Heart left ventricle (tissue), 16 donors: ENCODE results near the gene DCAF17. TPM values are rescaled to one million over a fixed set of nuclear protein-coding genes. Genes with fewer than 3 reads are reported as not detected.

Experiments
- ATAC-seq, 4 donors: fragments of 200-7000 bp; cut with Tn5 transposase; one replicate each; pipeline ENCODE4 v1.9.1; 2020 to 2022; ENCODE audit warnings: moderate library complexity in 4 of 4, mild to moderate bottlenecking in 3 of 4, moderate number of reproducible peaks in 1 of 4
- DNase-seq, 5 donors: peaks; one replicate each; pipeline ENCODE4 v3.0.0-alpha.2; 2020
- H3K27ac ChIP-seq, 12 donors: fragments of 200-600 bp; sonication (generic) in 4 of 12; one replicate each; pipeline versions ENCODE4 v1.5.0 to v1.8.0; 2016 to 2022; ENCODE audit warnings: mild to moderate bottlenecking in 2 of 12
- H3K27me3 ChIP-seq, 9 donors: fragments of 200-600 bp; sonication (generic) in 2 of 9; one replicate each; pipeline versions ENCODE4 v1.5.1 to v1.8.0; 2016 to 2022; ENCODE audit warnings: mild to moderate bottlenecking in 3 of 9
- H3K36me3 ChIP-seq, 9 donors: fragments of 200-600 bp; sonication (generic) in 2 of 9; one replicate each; pipeline versions ENCODE4 v1.5.0 to v1.8.0; 2018 to 2022; ENCODE audit warnings: mild to moderate bottlenecking in 2 of 9
- H3K4me1 ChIP-seq, 12 donors: fragments of 200-600 bp; sonication (generic) in 4 of 12; one replicate each; pipeline versions ENCODE4 v1.5.0 to v1.8.0; 2016 to 2022; ENCODE audit warnings: mild to moderate bottlenecking in 3 of 12
- H3K4me3 ChIP-seq, 12 donors: fragments of 200-600 bp; sonication (generic) in 4 of 12; one replicate each; pipeline versions ENCODE4 v1.5.0 to v1.8.0; 2017 to 2022; ENCODE audit warnings: mild to moderate bottlenecking in 9 of 12, moderate library complexity in 4 of 12
- H3K9me3 ChIP-seq, 12 donors: fragments of 200-600 bp; sonication (generic) in 4 of 12; one replicate each; pipeline versions ENCODE4 v1.5.0 to v1.8.0; 2016 to 2022; ENCODE audit warnings: mild to moderate bottlenecking in 1 of 12
- CTCF ChIP-seq, 12 donors: fragments of 200-600 bp; sonication (generic) in 4 of 12; IDR thresholded peaks; one replicate each; pipeline versions ENCODE4 v1.5.0 to v1.8.0; 2018 to 2022; ENCODE audit warnings: antibody characterized with exemption in 12 of 12, mild to moderate bottlenecking in 5 of 12
- POLR2A ChIP-seq, 2 donors: fragments of 450-650 bp; IDR thresholded peaks; one replicate each; pipeline ENCODE4 v1.6.1; 2017; ENCODE audit warnings: antibody characterized with exemption in 2 of 2, mild to moderate bottlenecking in 2 of 2, moderate library complexity in 2 of 2
- WGBS, 4 donors: extraction: QIAGEN DNeasy Blood & Tissue Kit in 2 of 4; methylation state at CpG; one replicate each; pipeline versions ENCODE4 v1.1.5 to v1.1.7; 2013 to 2018; 5-methylcytosine and 5-hydroxymethylcytosine counted together
- intact Hi-C, 10 donors: fragments of 100-400 bp; cut with DNase I; formaldehyde crosslinking; loops; one replicate each; pipeline versions ENCODE4 v1.11.1 to v1.14.2; 2022
- polyA plus RNA-seq, 2 donors: library from polyadenylated mRNA; stranded (reverse); fragments of 200-250 nt; gene quantifications; one replicate each; pipeline ENCODE4 v1.2.3, GENCODE V29; 2013
- total RNA-seq, 9 donors: library from RNA; depleted of rRNA in 2 of 9; stranded (reverse); fragments of >200 nt in 2 of 9; fragmentation: NEBNext Ultra II Directional in 3 of 9; extraction: Animal tissue kit (Norgen Biotek cat#: 25700) in 3 of 9; gene quantifications; one replicate each; pipeline versions ENCODE4 v1.1.0 to v1.2.4, GENCODE V29; 2016 to 2023
- donor health status: ischemic (EF 13 %, LVEDD 7.1; RV severe dilation, severe dysfunction).
- donor health status: healthy with polysubstance abuse.
- donor health status: DM: no; HTN: yes; CAD: no.
- donor health status: DM: no; HTN: no; CAD: no.
- donor health status: ischemic (EF 25% LVEDD 6.9; RV normal size, moderate dysfunction).
- donor health status: ischemic (EF 25% LVEDD 5.7; RV mildly dilated, moderate dysfunction).
- donor health status: healthy.
- donor health status: DM: yes; HTN: yes; CAD: no.
- donor health status: ischemic (EF 35%, LVEDD 5.7; RV mildly dilated, moderate dysfunction).
- donor health status: nonischemic (EF 11% LVEDD 7.7; RV severe dilation, severe dysfunction).
- donor health status: DM: yes; HTN: yes; CAD: no.
- donor health status: PGD.
- donor health status: ischemic (EF 29% LVEDD 5.4; RV normal size, mild dysfunction).
- donor health status: nonischemic (EF 23%, LVEDD 6.1; RV moderate dilation, normal function).

Gene DCAF17
- total and polyA plus RNA-seq, 11 donors: 2.2 to 16.7 (median 7.6) TPM

GRCh38 chr2:171533331-171533730 lies 99.3 kb downstream of the DCAF17 start:
- H3K9me3 ChIP-seq: peaks cover 0 to 4% (median 0%) of the 10 kb centered on the region in 12 donors
- H3K4me3 ChIP-seq: no peak overlapping the region
- H3K27ac ChIP-seq: no peak overlapping the region
- WGBS, 4 donors: 91 to 100% (median 100%) methylated on average over 1 of the region's 1 CpG
- peaks cover 0 to 8% (median 0%) of the 10 kb centered on the region in 9 donors for H3K36me3 ChIP-seq
- intact Hi-C loops: no loop called here
- TF ChIP-seq CTCF (IDR thresholded peaks at IDR 0.05) (no peak), POLR2A (IDR thresholded peaks at IDR 0.05) (no peak)
- H3K27me3 ChIP-seq: no peaks in the 10 kb centered on the region
- H3K4me1 ChIP-seq: peaks cover 0 to 34% (median 11%) of the 10 kb centered on the region in 12 donors
- no peak for DNase-seq
- ATAC-seq: no peak

Other genes with a start within 250 kb of the DCAF17 start
- 10 to 100 TPM in 5 of 9 donors, 1 to 10 TPM in 4; 7.4 to 18.5 (median 11.2) TPM for gene METTL8, start 236 bp upstream of the DCAF17 start, total RNA-seq
- gene METTL8, start 236 bp upstream of the DCAF17 start, polyA plus RNA-seq: 1 to 10 TPM; 4.2 to 5.1 TPM
- 100 to 1,000 TPM in 1 of 9 donors, 10 to 100 TPM in 8; 19.3 to 138 (median 49.9) TPM for gene CYBRD1, start 88.2 kb downstream of the DCAF17 start, total RNA-seq
- 10 to 100 TPM; 21.8 to 28.2 TPM for gene CYBRD1, start 88.2 kb downstream of the DCAF17 start, polyA plus RNA-seq